SKM-1 treated with dmso at 0.1 percent for 144 hours (cell line): ENCODE results near the gene CYP1A1.
"Not testable (repeated sequence)": the region's sequence is repeated elsewhere in the genome, so short reads cannot be mapped to it uniquely, and the experiment has no call there.

ENCODE experiments used
- DNase-seq: peaks from one replicate; lab custom pipeline; 2025; ENCODE audit not compliant: unreplicated experiment; lab: John Stamatoyannopoulos, UW

CYP1A1 gene

GRCh38 chr15:74742422-74742821 is 17.1 kb upstream of the CYP1A1 start:
- no peak for DNase-seq

- not testable (repeated sequence) for DNase-seq
Observed at GRCh38 chr15:74738239-74738638, 12.9 kb upstream of the CYP1A1 start.

- DNase-seq = no peak
Observed at GRCh38 chr15:74735305-74735704, 10.0 kb upstream of the CYP1A1 start.

- DNase-seq = no peak
Observed at GRCh38 chr15:74733269-74733668, 7.9 kb upstream of the CYP1A1 start.

GRCh38 chr15:74732846-74733245 is 7.5 kb upstream of the CYP1A1 start:
- no peak for DNase-seq

GRCh38 chr15:74730619-74731316 is 5.4 kb upstream of the CYP1A1 start:
- no peak for DNase-seq

- DNase-seq = not testable (repeated sequence)
Observed at GRCh38 chr15:74729372-74729771, 4.0 kb upstream of the CYP1A1 start.

GRCh38 chr15:74728699-74729098 is 3.4 kb upstream of the CYP1A1 start:
- DNase-seq = not testable (repeated sequence)

GRCh38 chr15:74727727-74728126 is 2.4 kb upstream of the CYP1A1 start:
- DNase-seq = no peak

GRCh38 chr15:74726774-74727164 is 1.4 kb upstream of the CYP1A1 start:
- DNase-seq = no peak

GRCh38 chr15:74725845-74726773 is 781 bp upstream of the CYP1A1 start:
- peak; percentile 34 for DNase-seq

GRCh38 chr15:74724570-74725224 is 631 bp downstream of the CYP1A1 start:
- DNase-seq = no peak

- peak; percentile 64 for DNase-seq
Observed at GRCh38 chr15:74723754-74724334, 1.5 kb downstream of the CYP1A1 start.

- DNase-seq = no peak
Observed at GRCh38 chr15:74723187-74723586, 2.1 kb downstream of the CYP1A1 start.

- no peak for DNase-seq
Observed at GRCh38 chr15:74722591-74722990, 2.7 kb downstream of the CYP1A1 start.

GRCh38 chr15:74716651-74717050 is 8.7 kb downstream of the CYP1A1 start:
- peak; percentile 86 for DNase-seq

GRCh38 chr15:74712311-74712710 is 13.0 kb downstream of the CYP1A1 start:
- no peak for DNase-seq

- DNase-seq = no peak
Observed at GRCh38 chr15:74710319-74711094, 14.8 kb downstream of the CYP1A1 start.

GRCh38 chr15:74709892-74710291 is 15.4 kb downstream of the CYP1A1 start:
- DNase-seq = no peak

- DNase-seq = no peak
Observed at GRCh38 chr15:74709011-74709410, 16.3 kb downstream of the CYP1A1 start.

- DNase-seq = no peak
Observed at GRCh38 chr15:74696808-74697207, 28.5 kb downstream of the CYP1A1 start.
